Chondrocyte (in vitro differentiated cells): ENCODE data around the gene HOTAIR. TPM values are rescaled to one million over a fixed set of nuclear protein-coding genes. Genes with fewer than 3 reads are reported as not detected.

Experiments
- DNase-seq: peaks from one replicate; pipeline ENCODE4 v3.0.0; 2021; ENCODE audit warnings: mixed read lengths, low spot score
- H3K27ac Mint-ChIP-seq: one replicate; pipeline ENCODE4 v1.8.0; 2021; ENCODE audit warnings: mild to moderate bottlenecking, moderate library complexity, mixed read lengths; ENCODE audit not compliant: unreplicated experiment
- H3K27me3 Mint-ChIP-seq: 2 replicates; pipeline ENCODE4 v1.8.0; 2021; ENCODE audit warnings: low read depth, mixed read lengths
- H3K36me3 Mint-ChIP-seq: 2 replicates; pipeline ENCODE4 v1.8.0; 2021; ENCODE audit warnings: low read depth, mixed read lengths
- H3K4me1 Mint-ChIP-seq: 2 replicates; pipeline ENCODE4 v1.8.0; 2021; ENCODE audit warnings: low read depth, mild to moderate bottlenecking, mixed read lengths
- H3K4me3 Mint-ChIP-seq: one replicate; pipeline ENCODE4 v1.8.0; 2021; ENCODE audit warnings: mild to moderate bottlenecking, moderate library complexity, mixed read lengths; ENCODE audit not compliant: unreplicated experiment
- H3K9me3 Mint-ChIP-seq: 2 replicates; pipeline ENCODE4 v1.8.0; 2021; ENCODE audit warnings: low read depth, mixed read lengths
- total RNA-seq: library from RNA; stranded (reverse); gene quantifications from 3 replicates; pipeline ENCODE4 v1.2.1, GENCODE V29; 2021
- TF ChIP-seq, protein P1 (sequence below): fragments of 200-600 bp; sonication (generic); IDR thresholded peaks from 2 replicates; pipeline ENCODE4 v1.5.0; 2021; ENCODE audit warnings: antibody characterized with exemption, mild to moderate bottlenecking, moderate library complexity

HOTAIR gene
- total RNA-seq, 1 donor from 2014 or later = not detected

- Mint-ChIP-seq H3K27ac (no peak within 1 kb of the TSS), H3K27me3 (peaks cover 89% of the 10 kb centered on the region), H3K36me3 (peaks cover 2% of the 10 kb centered on the region), H3K4me1 (peaks cover 11% of the 10 kb centered on the region), H3K9me3 (no peaks in the 10 kb centered on the region), H3K4me3 (peak within 1 kb of the TSS; percentile 50)
- no peak for DNase-seq
- TF ChIP-seq, protein P1, sequence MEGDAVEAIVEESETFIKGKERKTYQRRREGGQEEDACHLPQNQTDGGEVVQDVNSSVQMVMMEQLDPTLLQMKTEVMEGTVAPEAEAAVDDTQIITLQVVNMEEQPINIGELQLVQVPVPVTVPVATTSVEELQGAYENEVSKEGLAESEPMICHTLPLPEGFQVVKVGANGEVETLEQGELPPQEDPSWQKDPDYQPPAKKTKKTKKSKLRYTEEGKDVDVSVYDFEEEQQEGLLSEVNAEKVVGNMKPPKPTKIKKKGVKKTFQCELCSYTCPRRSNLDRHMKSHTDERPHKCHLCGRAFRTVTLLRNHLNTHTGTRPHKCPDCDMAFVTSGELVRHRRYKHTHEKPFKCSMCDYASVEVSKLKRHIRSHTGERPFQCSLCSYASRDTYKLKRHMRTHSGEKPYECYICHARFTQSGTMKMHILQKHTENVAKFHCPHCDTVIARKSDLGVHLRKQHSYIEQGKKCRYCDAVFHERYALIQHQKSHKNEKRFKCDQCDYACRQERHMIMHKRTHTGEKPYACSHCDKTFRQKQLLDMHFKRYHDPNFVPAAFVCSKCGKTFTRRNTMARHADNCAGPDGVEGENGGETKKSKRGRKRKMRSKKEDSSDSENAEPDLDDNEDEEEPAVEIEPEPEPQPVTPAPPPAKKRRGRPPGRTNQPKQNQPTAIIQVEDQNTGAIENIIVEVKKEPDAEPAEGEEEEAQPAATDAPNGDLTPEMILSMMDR = no peak
Measured at GRCh38 chr12:54000116-54001114, 25.7 kb upstream of the HOTAIR start, which contains the start of gene HOXC9. Gene HOXC9 (plus strand): TSS chr12:54000161. CDS start chr12:54000189, 28 bp downstream.

- Mint-ChIP-seq H3K9me3 (no peaks in the 10 kb centered on the region), H3K27me3 (peaks cover 88% of the 10 kb centered on the region), H3K4me3 (no peak overlapping the region), H3K4me1 (peaks cover 18% of the 10 kb centered on the region), H3K27ac (no peak overlapping the region), H3K36me3 (peaks cover 2% of the 10 kb centered on the region)
- TF ChIP-seq, protein P1 = no peak
- no peak for DNase-seq
Measured at GRCh38 chr12:53999559-54000115, 24.9 kb upstream of the HOTAIR start.

DNA sequence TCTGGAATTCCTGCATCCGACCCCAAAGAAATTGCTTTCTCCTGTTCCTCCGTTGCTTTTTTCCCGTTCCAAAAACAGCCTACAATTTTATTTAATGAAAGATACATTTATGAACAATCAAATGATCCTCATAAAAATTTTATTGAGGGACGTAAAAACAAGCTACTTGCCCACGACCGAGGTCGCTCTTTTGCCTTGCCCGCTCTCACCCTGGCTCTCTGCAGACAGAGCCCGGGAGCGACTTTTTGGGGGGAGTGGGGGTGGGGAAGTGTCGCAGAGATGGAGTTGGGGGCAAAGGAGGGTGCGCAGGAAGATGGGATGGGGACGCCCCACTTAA lies 24.1 kb upstream of the HOTAIR start:
- Mint-ChIP-seq H3K27ac (no peak overlapping the region), H3K36me3 (peaks cover 6% of the 10 kb centered on the region), H3K4me1 (peaks cover 23% of the 10 kb centered on the region), H3K4me3 (no peak overlapping the region), H3K9me3 (no peaks in the 10 kb centered on the region), H3K27me3 (peaks cover 89% of the 10 kb centered on the region)
- TF ChIP-seq, protein P1 = no peak
- DNase-seq = no peak

- peaks cover 89% of the 10 kb centered on the region for H3K27me3 Mint-ChIP-seq
- H3K36me3 Mint-ChIP-seq = peaks cover 5% of the 10 kb centered on the region
- no peak for DNase-seq
- H3K4me1 Mint-ChIP-seq = peaks cover 23% of the 10 kb centered on the region
- H3K4me3 Mint-ChIP-seq = no peak overlapping the region
- no peaks in the 10 kb centered on the region for H3K9me3 Mint-ChIP-seq
- TF ChIP-seq, protein P1 = no peak
- no peak overlapping the region for H3K27ac Mint-ChIP-seq
Measured at GRCh38 chr12:53998110-53998899, 23.6 kb upstream of the HOTAIR start.
